Activated T-helper 1 cell treated with anti-CD3 and anti-CD28 coated beads, Interleukin-12 subunit alpha, Interleukin-12 subunit beta, Interleukin-2, Interleukin-4 antibody, amounts not matched to agents 30 ng/mL and 10 ng/mL and 1 ng/mL, durations not matched to agents 14 hours and 24 hours and 36 hours (primary cell): ENCODE results near the gene RHOJ. TPM values are rescaled to one million over a fixed set of nuclear protein-coding genes. Genes with fewer than 3 reads are reported as not detected.

ENCODE experiments used
- DNase-seq: peaks from one replicate; pipeline ENCODE4 v3.0.0; 2021; ENCODE audit warnings: low spot score
- H3K27ac Mint-ChIP-seq: one replicate; pipeline ENCODE4 v1.8.0; 2021; ENCODE audit warnings: mild to moderate bottlenecking, mixed read lengths
- H3K27me3 Mint-ChIP-seq: one replicate; pipeline ENCODE4 v1.8.0; 2022; ENCODE audit warnings: mild to moderate bottlenecking, moderate library complexity, mixed read lengths; ENCODE audit not compliant: insufficient read depth
- H3K36me3 Mint-ChIP-seq: one replicate; pipeline ENCODE4 v1.8.0; 2021; ENCODE audit warnings: low read depth, mixed read lengths
- H3K4me1 Mint-ChIP-seq: one replicate; pipeline ENCODE4 v1.8.0; 2021; ENCODE audit warnings: low read depth, mixed read lengths
- H3K4me3 Mint-ChIP-seq: one replicate; pipeline ENCODE4 v1.8.0; 2021; ENCODE audit warnings: mild to moderate bottlenecking, moderate library complexity, mixed read lengths
- H3K9me3 Mint-ChIP-seq: one replicate; pipeline ENCODE4 v1.8.0; 2021; ENCODE audit warnings: mixed read lengths
- intact Hi-C: fragments of 100-400 bp; cut with micrococcal nuclease; formaldehyde crosslinking; loops from one replicate; pipeline ENCODE4 v1.15.1; 2024
- total RNA-seq: library from RNA; stranded (reverse); gene quantifications from 2 replicates; pipeline ENCODE4 v1.2.3, GENCODE V29; 2022

Gene RHOJ
- total RNA-seq, 1 donor from 2014 or later: not detected

DNA sequence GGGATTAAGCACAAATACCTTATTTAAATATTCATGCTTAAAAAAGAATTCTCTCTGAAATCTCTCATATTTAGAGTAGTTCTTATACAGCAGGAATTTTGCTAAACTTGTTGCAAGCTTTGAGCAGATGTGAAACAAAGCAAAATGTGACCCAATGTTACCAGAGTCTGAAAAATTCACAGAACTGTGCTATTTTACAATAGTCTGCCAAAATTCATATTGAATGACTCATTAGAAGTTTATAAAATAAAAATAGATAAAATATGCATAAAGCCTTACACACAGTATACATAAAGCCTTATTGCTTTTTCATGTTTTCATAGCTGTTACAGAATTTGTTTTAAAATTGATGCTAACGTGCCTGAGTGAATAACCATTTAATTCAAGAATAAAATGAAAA lies 17.8 kb upstream of the RHOJ start:
- H3K4me3 Mint-ChIP-seq: no peak overlapping the region
- H3K27ac Mint-ChIP-seq: no peak overlapping the region
- no peaks in the 10 kb centered on the region for H3K9me3 Mint-ChIP-seq
- no peaks in the 10 kb centered on the region for H3K27me3 Mint-ChIP-seq
- no peaks in the 10 kb centered on the region for H3K36me3 Mint-ChIP-seq
- intact Hi-C loops: no loop called here
- no peaks in the 10 kb centered on the region for H3K4me1 Mint-ChIP-seq
- no peak for DNase-seq

DNA sequence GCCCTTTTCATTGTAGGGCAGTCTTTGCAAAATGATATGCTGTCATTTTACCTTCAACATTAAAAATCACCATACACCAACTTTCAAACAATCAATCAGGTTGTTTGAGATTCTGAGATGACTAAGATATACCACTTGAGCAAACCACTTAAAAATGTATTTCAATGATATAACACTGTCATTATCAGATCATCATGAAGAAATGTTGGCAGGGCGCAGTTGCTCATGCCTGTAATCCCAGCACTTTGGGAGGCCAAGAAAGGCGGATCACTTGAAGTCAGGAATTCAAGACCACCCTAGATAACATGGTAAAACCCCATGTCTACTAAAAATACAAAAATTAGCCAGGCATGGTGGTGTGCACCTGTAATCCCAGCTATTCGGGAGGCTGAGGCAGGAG lies 13.0 kb upstream of the RHOJ start:
- DNase-seq: no peak
- Mint-ChIP-seq H3K4me1 (no peaks in the 10 kb centered on the region), H3K27me3 (no peaks in the 10 kb centered on the region), H3K36me3 (no peaks in the 10 kb centered on the region), H3K9me3 (peaks cover 4% of the 10 kb centered on the region), H3K4me3 (no peak overlapping the region), H3K27ac (no peak overlapping the region)
- intact Hi-C loops: no loop called here

DNA sequence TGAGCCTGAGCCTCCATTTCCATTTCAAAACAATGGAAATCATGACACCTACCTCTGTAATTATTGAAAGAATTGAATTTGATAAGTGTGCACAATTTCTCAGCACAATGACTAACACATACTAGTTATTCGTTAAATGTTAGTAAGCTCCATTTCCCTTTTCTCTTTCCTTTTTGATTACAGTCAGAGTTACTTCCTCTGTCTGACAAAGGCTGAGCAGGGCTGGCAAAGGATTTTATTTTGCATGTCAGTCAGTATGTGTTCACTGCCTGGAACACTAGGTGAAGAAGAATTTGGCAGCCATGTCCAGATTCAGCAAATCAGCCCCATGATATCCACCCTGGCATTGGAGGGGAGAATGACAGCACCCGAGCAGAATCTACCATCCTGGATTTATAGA lies 12.2 kb upstream of the RHOJ start:
- no peak for DNase-seq
- no peak overlapping the region for H3K27ac Mint-ChIP-seq
- H3K4me1 Mint-ChIP-seq: no peaks in the 10 kb centered on the region
- intact Hi-C loops: no loop called here
- peaks cover 4% of the 10 kb centered on the region for H3K9me3 Mint-ChIP-seq
- no peaks in the 10 kb centered on the region for H3K27me3 Mint-ChIP-seq
- H3K36me3 Mint-ChIP-seq: no peaks in the 10 kb centered on the region
- H3K4me3 Mint-ChIP-seq: no peak overlapping the region

DNA sequence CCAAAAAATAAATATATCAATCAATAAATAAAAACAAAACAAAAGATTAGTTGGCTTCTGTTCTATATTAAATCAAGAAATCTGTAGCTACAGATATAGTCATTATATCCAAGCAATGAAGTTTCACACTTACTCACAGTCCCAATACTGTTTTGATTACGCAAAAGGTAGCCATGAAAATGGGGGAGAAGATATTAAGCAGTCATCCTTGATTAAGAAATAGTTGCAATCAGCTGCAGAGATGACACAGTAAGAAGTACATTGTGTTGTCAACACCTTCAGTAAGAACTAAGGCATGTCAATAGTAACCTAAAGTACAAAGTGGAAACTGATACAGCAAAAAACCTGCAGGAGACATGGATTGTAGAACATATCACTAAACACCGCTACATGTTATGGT lies 11.0 kb upstream of the RHOJ start:
- Mint-ChIP-seq H3K27me3 (no peaks in the 10 kb centered on the region), H3K9me3 (peaks cover 4% of the 10 kb centered on the region), H3K4me1 (no peaks in the 10 kb centered on the region)

DNA sequence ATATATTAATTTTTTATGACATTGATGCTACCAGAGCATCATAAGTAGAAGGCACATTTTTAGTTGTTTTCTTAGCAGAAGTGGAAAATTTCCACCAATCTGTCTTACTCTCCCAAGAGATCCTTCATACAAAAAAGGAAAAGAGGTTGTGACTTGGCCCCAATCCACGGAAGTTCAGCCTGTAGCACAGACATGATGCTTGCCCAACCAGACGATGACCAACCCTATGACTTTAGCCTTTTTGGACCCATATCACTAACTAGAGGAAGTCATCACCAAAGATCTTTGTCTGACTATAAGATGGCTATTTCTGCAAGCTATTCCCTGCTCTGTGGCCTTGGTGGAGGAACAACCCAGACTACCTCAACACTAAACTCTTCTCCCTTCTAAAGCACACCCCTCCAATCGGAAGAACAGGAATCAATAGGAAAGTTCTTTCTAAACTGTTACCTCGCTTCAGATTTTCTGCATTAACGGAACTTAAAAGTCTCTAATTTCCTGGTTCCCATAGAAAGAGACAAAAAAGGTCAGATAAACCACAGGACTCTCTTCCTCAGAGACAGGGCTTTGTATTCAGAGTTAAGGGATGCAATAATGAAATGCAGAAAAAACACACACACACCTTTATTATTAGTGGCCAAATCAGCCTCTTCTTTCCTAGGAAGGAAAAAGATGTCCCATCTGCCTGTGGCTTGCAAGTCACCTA lies 4.1 kb upstream of the RHOJ start:
- Mint-ChIP-seq H3K36me3 (no peaks in the 10 kb centered on the region), H3K9me3 (no peaks in the 10 kb centered on the region), H3K27me3 (peaks cover 4% of the 10 kb centered on the region), H3K4me1 (no peaks in the 10 kb centered on the region), H3K27ac (no peak overlapping the region), H3K4me3 (no peak overlapping the region)
- DNase-seq: no peak
- intact Hi-C loops: no loop called here

More for the DNA sequence above, 11.0 kb upstream of the RHOJ start:
- intact Hi-C loops: no loop called here
- H3K27ac Mint-ChIP-seq: no peak overlapping the region
- H3K4me3 Mint-ChIP-seq: no peak overlapping the region
- no peaks in the 10 kb centered on the region for H3K36me3 Mint-ChIP-seq
- no peak for DNase-seq

DNA sequence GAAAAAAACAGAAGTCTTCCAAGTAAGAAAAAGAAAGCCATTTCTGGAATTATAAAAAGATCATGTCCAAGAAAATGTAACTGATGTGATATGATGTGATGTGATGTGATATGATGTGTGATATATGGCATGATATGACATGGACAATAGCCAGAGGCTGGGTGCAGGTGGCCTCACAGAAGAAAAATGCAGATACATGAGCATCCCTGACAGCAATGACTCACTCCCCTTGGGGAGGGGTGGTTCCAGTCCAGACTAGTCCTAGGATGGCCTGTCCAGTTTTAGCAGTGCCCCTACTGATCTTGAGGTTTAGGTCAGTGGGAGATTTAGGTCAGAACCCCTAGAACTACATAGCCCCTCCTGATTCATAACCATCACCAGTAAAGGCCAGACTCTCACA lies 3.5 kb upstream of the RHOJ start:
- Mint-ChIP-seq H3K27me3 (peaks cover 4% of the 10 kb centered on the region), H3K36me3 (no peaks in the 10 kb centered on the region), H3K27ac (no peak overlapping the region), H3K4me1 (no peaks in the 10 kb centered on the region), H3K4me3 (no peak overlapping the region), H3K9me3 (no peaks in the 10 kb centered on the region)
- DNase-seq: no peak
- intact Hi-C loops: no loop called here

DNA sequence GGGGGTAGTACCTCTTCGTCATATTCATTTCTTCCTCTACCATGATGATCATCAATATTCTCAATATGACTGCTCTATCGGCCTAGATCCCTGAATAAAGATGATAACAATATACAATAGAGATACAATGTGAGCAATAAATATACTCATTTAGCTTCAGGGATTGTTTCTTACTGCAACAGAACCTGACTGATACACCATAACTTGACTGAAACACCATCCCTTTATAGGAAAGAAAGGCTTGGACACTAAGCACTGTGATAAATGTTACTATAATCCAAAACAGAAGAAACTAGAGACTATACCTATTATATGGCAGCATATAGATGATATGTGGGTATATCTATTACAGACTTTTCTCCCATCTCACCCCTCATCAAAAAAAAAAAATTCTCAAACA lies 1.2 kb upstream of the RHOJ start:
- no peak for DNase-seq

DNA sequence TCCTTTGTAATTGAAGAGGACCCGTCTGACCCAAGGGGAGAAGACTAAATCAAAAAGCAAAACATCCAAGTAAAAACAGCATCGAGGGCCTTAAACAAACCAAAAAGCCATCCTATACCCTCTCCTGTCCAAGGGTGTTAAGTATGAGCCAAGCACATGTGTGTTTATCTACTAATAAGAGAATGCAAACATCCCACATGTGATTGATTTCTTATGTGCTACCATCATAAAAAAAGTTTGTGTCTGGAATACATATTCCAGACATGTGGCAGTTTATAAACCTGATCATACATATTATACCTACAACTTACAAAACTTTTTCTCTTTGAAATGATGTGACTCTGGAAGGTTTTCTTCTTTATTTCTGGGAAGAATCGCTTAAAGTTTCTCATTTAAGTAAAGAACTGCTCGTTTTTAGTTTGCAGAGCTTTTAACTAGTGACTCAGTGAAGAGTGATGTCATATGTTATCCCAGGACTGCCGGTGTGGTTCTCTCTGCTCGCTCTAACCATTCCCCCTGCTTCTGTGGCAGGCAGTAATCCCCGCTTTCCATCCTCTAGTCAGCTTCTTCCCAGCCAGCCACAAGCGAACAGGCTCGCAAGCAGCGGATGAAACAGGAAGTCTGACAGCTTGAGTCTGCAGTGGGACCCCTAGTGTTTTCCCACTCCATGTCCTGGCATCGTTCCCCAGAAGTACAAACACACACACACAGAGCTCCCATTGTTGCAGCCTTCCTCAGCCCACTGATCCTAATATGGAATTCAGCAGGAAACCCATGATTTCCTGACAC lies 431 bp upstream of the RHOJ start:
- Mint-ChIP-seq H3K27ac (no peak overlapping the region), H3K36me3 (no peaks in the 10 kb centered on the region), H3K9me3 (no peaks in the 10 kb centered on the region), H3K27me3 (peaks cover 7% of the 10 kb centered on the region), H3K4me3 (no peak overlapping the region), H3K4me1 (no peaks in the 10 kb centered on the region)
- intact Hi-C loops: no loop called here
- DNase-seq: no peak

More for the DNA sequence above, 1.2 kb upstream of the RHOJ start:
- no peak overlapping the region for H3K4me3 Mint-ChIP-seq
- no peaks in the 10 kb centered on the region for H3K4me1 Mint-ChIP-seq
- peaks cover 7% of the 10 kb centered on the region for H3K27me3 Mint-ChIP-seq
- intact Hi-C loops: no loop called here
- no peaks in the 10 kb centered on the region for H3K9me3 Mint-ChIP-seq
- no peak overlapping the region for H3K27ac Mint-ChIP-seq
- H3K36me3 Mint-ChIP-seq: no peaks in the 10 kb centered on the region

DNA sequence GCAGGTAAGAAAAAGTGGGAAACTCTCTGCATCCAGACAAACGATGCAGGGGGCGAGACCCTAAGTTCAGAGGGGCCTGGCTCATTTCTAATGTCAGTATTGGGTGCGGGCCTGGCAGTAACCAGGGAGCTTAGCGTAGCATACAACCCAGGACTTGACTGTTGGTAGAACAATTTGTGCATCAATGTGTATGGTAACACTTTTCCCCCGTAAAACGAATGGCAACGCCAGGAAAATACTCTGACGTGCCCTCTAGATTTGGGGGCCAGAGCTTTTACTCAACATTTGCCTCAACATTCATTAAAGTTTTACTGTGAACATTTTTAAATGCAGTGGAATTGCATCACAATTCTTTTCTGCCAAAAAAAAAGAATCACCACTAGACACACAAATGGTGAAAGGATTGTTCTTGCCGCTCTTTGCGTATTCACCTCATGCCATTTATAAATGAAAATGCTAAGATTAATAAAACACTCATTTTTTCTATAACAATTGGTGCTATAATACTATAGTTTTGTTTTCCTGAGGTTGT lies 867 bp downstream of the RHOJ start:
- Mint-ChIP-seq H3K4me3 (no peak overlapping the region), H3K4me1 (no peaks in the 10 kb centered on the region), H3K27ac (no peak overlapping the region), H3K27me3 (peaks cover 7% of the 10 kb centered on the region), H3K9me3 (no peaks in the 10 kb centered on the region), H3K36me3 (no peaks in the 10 kb centered on the region)
- intact Hi-C loops: no loop called here
- no peak for DNase-seq

DNA sequence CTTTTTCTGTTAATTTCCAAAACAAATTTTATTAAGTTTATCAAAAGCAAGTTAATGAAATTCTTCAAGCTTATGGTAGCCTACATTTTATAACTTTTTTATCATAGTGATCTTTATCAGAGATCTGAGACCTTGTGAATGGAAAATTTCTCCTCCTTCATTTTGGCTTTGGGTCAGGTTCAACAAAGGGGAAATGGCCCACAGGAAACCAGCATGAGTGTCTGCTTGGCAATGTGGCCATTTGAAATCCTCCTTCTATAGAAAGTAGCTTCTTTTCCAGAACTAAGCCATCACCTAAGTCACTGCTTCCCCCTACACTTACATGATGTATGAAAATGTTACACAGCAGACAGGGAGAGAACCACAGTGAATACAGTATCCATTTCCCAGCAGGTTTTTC lies 1.6 kb downstream of the RHOJ start:
- H3K4me3 Mint-ChIP-seq: no peak overlapping the region
- no peaks in the 10 kb centered on the region for H3K4me1 Mint-ChIP-seq
- H3K36me3 Mint-ChIP-seq: no peaks in the 10 kb centered on the region
- DNase-seq: no peak
- no peak overlapping the region for H3K27ac Mint-ChIP-seq
- peaks cover 7% of the 10 kb centered on the region for H3K27me3 Mint-ChIP-seq
- H3K9me3 Mint-ChIP-seq: no peaks in the 10 kb centered on the region
- intact Hi-C loops: no loop called here

DNA sequence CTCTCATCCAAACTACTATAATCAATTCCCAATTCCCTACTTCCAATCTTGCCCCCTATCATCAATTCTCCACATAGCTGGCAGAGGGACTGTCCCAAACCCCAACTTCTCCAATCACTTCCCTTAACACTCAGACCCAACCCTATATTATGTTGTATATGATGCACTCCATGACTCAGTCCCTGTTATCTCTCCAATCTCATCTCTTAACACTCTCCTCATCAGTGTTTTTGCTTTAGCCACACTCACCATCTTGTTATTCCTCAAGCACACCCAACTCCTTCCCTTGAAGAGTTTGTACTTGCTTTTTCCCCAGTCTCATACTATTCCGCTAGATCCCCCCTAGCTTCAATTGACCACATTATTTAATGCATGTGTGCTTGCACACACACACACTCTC lies 4.9 kb downstream of the RHOJ start:
- intact Hi-C loops: no loop called here
- H3K27ac Mint-ChIP-seq: no peak overlapping the region
- H3K9me3 Mint-ChIP-seq: no peaks in the 10 kb centered on the region
- peaks cover 4% of the 10 kb centered on the region for H3K27me3 Mint-ChIP-seq
- H3K4me3 Mint-ChIP-seq: no peak overlapping the region
- no peaks in the 10 kb centered on the region for H3K36me3 Mint-ChIP-seq
- H3K4me1 Mint-ChIP-seq: no peaks in the 10 kb centered on the region
- no peak for DNase-seq

DNA sequence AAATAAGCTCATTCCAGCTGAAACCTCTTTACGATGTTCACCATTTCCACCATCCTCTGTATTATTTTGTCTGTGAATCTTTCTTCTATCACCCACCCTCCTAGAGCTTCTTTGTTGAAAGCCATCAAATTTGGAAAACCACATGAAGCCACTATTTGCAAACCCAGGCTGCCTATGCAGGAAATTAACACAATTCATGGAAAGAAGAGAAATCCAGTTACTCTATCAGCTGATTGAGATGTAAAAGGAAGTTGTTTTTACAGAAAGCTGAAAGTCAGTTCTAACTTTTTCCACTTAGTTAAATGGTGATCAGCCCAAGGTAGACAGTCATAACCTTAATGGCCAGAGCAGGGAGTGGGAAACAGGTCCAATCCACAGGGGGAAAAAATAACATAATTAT lies 6.6 kb downstream of the RHOJ start:
- H3K4me3 Mint-ChIP-seq: no peak overlapping the region
- no peak for DNase-seq
- H3K36me3 Mint-ChIP-seq: no peaks in the 10 kb centered on the region
- H3K4me1 Mint-ChIP-seq: no peaks in the 10 kb centered on the region
- no peaks in the 10 kb centered on the region for H3K9me3 Mint-ChIP-seq
- peaks cover 8% of the 10 kb centered on the region for H3K27me3 Mint-ChIP-seq
- intact Hi-C loops: no loop called here
- no peak overlapping the region for H3K27ac Mint-ChIP-seq

DNA sequence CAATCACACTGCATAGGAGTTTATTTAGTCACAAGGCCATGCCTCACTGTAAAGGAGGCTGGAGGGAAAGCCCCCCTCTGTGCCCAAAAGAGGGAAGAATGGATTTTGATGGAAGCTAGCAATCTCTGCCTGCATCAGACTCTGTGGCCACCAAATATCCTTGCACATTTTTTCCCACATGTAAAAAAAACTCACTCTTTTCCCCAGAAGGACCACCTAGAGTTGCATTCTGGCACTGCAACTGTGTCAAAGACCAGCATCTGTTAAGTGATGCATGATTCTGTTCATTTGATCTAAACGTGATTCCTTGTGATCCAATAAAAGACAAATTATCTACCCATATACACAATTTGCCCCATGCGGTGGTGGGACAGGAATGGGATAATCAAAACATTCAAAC lies 8.0 kb downstream of the RHOJ start:
- no peaks in the 10 kb centered on the region for H3K4me1 Mint-ChIP-seq
- H3K36me3 Mint-ChIP-seq: no peaks in the 10 kb centered on the region
- H3K4me3 Mint-ChIP-seq: no peak overlapping the region
- peaks cover 7% of the 10 kb centered on the region for H3K27me3 Mint-ChIP-seq
- no peaks in the 10 kb centered on the region for H3K9me3 Mint-ChIP-seq
- no peak overlapping the region for H3K27ac Mint-ChIP-seq
- intact Hi-C loops: no loop called here
- no peak for DNase-seq
